Osteoblast (primary cell): ENCODE measurements around the gene TRIM52. TPM values are rescaled to one million over a fixed set of nuclear protein-coding genes. Genes with fewer than 3 reads are reported as not detected.

Experiments used
- DNase-seq: peaks from one replicate; pipeline ENCODE4 v3.0.0; 2011; ENCODE audit warnings: low spot score, mixed read lengths; ENCODE audit not compliant: insufficient read length; ENCODE audit errors: missing footprints
- H2AFZ ChIP-seq: 2 replicates; pipeline ENCODE4 v1.6.0; 2011; ENCODE audit warnings: mild to moderate bottlenecking, low read length
- H3K27ac ChIP-seq: 2 replicates; pipeline ENCODE4 v1.5.1; 2011; ENCODE audit warnings: mild to moderate bottlenecking, low read depth, low read length, moderate library complexity
- H3K27me3 ChIP-seq: 2 replicates; pipeline ENCODE4 v1.6.0; 2012; ENCODE audit warnings: mild to moderate bottlenecking, control low read depth, inconsistent platforms, low read length, moderate library complexity; ENCODE audit not compliant: insufficient read depth
- H3K36me3 ChIP-seq: 2 replicates; pipeline ENCODE4 v1.5.1; 2011; ENCODE audit warnings: mild to moderate bottlenecking, low read length, control low read depth, moderate library complexity; ENCODE audit not compliant: insufficient read depth
- H3K4me1 ChIP-seq: 2 replicates; pipeline ENCODE4 v1.5.1; 2011; ENCODE audit warnings: mild to moderate bottlenecking, low read length, control low read depth, moderate library complexity; ENCODE audit not compliant: insufficient read depth
- H3K4me2 ChIP-seq: 2 replicates; pipeline ENCODE4 v1.6.0; 2011; ENCODE audit warnings: mild to moderate bottlenecking, low read length; ENCODE audit not compliant: insufficient read depth
- H3K4me3 ChIP-seq: fragments of 200-600 bp; sonication (generic); 3 replicates; pipeline ENCODE4 v1.5.1; 2012; ENCODE audit warnings: mild to moderate bottlenecking, low read length, inconsistent platforms; ENCODE audit not compliant: insufficient read depth
- H3K79me2 ChIP-seq: 2 replicates; pipeline ENCODE4 v1.6.0; 2012; ENCODE audit warnings: mild to moderate bottlenecking, low read length, control low read depth, inconsistent platforms; ENCODE audit not compliant: insufficient read depth
- H3K9me3 ChIP-seq: 2 replicates; pipeline ENCODE4 v1.5.1; 2011; ENCODE audit warnings: low read depth, low read length, control low read depth
- H4K20me1 ChIP-seq: 2 replicates; pipeline ENCODE4 v1.6.0; 2012; ENCODE audit warnings: mild to moderate bottlenecking, low read length, control low read depth; ENCODE audit not compliant: insufficient read depth
- total RNA-seq: library from RNA; depleted of rRNA; stranded (reverse); fragments of >200 nt; gene quantifications from 2 replicates; pipeline ENCODE4 v1.2.3, GENCODE V29; 2012
- TF ChIP-seq, protein P1 (sequence below): IDR thresholded peaks from 2 replicates; pipeline ENCODE4 v1.5.1; 2011; ENCODE audit warnings: mild to moderate bottlenecking, low read depth, low read length, moderate library complexity; ENCODE audit errors: extremely low read depth

Gene TRIM52
- total RNA-seq, 1 donor: 7.2 TPM

- no peaks in the 10 kb centered on the region for H3K4me1 ChIP-seq
- no peak overlapping the region for H3K4me2 ChIP-seq
- H2AFZ ChIP-seq: no peak overlapping the region
- DNase-seq: no peak
- H3K27me3 ChIP-seq: no peaks in the 10 kb centered on the region
- TF ChIP-seq, protein P1, sequence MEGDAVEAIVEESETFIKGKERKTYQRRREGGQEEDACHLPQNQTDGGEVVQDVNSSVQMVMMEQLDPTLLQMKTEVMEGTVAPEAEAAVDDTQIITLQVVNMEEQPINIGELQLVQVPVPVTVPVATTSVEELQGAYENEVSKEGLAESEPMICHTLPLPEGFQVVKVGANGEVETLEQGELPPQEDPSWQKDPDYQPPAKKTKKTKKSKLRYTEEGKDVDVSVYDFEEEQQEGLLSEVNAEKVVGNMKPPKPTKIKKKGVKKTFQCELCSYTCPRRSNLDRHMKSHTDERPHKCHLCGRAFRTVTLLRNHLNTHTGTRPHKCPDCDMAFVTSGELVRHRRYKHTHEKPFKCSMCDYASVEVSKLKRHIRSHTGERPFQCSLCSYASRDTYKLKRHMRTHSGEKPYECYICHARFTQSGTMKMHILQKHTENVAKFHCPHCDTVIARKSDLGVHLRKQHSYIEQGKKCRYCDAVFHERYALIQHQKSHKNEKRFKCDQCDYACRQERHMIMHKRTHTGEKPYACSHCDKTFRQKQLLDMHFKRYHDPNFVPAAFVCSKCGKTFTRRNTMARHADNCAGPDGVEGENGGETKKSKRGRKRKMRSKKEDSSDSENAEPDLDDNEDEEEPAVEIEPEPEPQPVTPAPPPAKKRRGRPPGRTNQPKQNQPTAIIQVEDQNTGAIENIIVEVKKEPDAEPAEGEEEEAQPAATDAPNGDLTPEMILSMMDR: no peak
- H3K79me2 ChIP-seq: peaks cover 26% of the 10 kb centered on the region
- no peak overlapping the region for H3K27ac ChIP-seq
- peaks cover 75% of the 10 kb centered on the region for H3K36me3 ChIP-seq
- no peaks in the 10 kb centered on the region for H3K9me3 ChIP-seq
- H3K4me3 ChIP-seq: no peak overlapping the region
- H4K20me1 ChIP-seq: peaks cover 17% of the 10 kb centered on the region
These were observed 27.0 kb downstream of the TRIM52 start for GRCh38 chr5:181233801-181234454.

- H3K79me2 ChIP-seq: peaks cover 22% of the 10 kb centered on the region
- no peaks in the 10 kb centered on the region for H3K4me1 ChIP-seq
- peaks cover 13% of the 10 kb centered on the region for H4K20me1 ChIP-seq
- H3K4me3 ChIP-seq: no peak overlapping the region
- no peak for DNase-seq
- H3K36me3 ChIP-seq: peaks cover 70% of the 10 kb centered on the region
- no peak overlapping the region for H2AFZ ChIP-seq
- TF ChIP-seq, protein P1: no peak
- no peak overlapping the region for H3K27ac ChIP-seq
- no peaks in the 10 kb centered on the region for H3K9me3 ChIP-seq
- no peak overlapping the region for H3K4me2 ChIP-seq
- no peaks in the 10 kb centered on the region for H3K27me3 ChIP-seq
These were observed 27.7 kb downstream of the TRIM52 start for GRCh38 chr5:181233088-181233800.

DNA sequence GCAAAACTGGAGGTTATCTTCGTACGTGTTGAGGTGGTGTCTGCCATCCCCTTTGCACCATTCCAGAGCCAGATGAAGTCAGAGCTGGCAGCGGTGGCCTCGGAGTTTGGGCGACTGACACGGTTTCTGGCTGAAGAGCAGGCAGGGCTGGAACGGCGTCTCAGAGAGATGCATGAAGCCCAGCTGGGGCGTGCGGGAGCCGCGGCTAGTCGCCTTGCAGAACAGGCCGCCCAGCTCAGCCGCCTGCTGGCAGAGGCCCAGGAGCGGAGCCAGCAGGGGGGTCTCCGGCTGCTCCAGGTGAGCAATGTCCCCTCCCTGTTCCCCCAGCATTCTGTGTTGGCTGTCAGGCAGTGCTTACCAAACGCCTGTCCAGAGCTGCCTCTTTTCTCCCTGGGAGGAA lies 28.4 kb downstream of the TRIM52 start:
- Histone ChIP-seq H3K27ac (no peak overlapping the region), H3K79me2 (peaks cover 18% of the 10 kb centered on the region), H4K20me1 (peaks cover 6% of the 10 kb centered on the region), H2AFZ (no peak overlapping the region), H3K4me2 (no peak overlapping the region), H3K9me3 (no peaks in the 10 kb centered on the region), H3K4me3 (no peak overlapping the region), H3K4me1 (no peaks in the 10 kb centered on the region), H3K36me3 (peaks cover 64% of the 10 kb centered on the region), H3K27me3 (no peaks in the 10 kb centered on the region)
- TF ChIP-seq, protein P1: no peak
- DNase-seq: no peak

DNA sequence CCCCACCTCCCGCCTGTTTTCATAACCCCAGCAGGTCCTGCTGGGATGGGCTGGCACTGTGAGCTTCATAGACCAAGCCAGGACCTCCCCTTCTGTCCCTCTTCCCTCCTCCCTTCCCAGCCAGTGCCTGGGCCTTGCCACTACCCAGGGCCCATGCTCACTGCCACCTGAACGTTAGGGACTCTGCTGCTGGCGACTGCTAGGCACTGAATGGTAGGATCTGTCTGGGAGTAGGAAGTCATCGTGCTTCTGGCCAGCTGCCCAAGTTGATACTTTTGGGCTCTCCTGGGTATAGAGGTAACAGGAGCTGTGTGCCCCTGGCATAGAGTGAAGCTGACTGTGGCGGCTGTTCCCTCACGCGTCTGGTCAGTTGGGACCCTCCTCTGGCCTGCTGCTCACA lies 29.5 kb downstream of the TRIM52 start:
- Histone ChIP-seq H3K4me2 (no peak overlapping the region), H3K4me1 (no peaks in the 10 kb centered on the region), H3K36me3 (peaks cover 59% of the 10 kb centered on the region), H3K27me3 (no peaks in the 10 kb centered on the region), H4K20me1 (no peaks in the 10 kb centered on the region), H3K27ac (no peak overlapping the region), H2AFZ (no peak overlapping the region), H3K4me3 (no peak overlapping the region), H3K9me3 (no peaks in the 10 kb centered on the region), H3K79me2 (peaks cover 19% of the 10 kb centered on the region)
- no peak for DNase-seq
- TF ChIP-seq, protein P1: no peak
